ENCODE measurements around the gene CS.

- TF ChIP-seq CTCF (IDR thresholded peaks at IDR 0.05; ENCODE audit: insufficient read depth, low read depth, low read length): no peak
- TF ChIP-seq EZH2 (IDR thresholded peaks at IDR 0.05; ENCODE audit: insufficient read depth, low read length): no peak
Measured at GRCh38 chr12:56308714-56309113, 8.6 kb upstream of the CS start.

All from astrocyte (in vitro differentiated cells and primary cell).